Transverse colon (tissue), 4 donors: ENCODE data around the gene FEV. TPM values are rescaled to one million over a fixed set of nuclear protein-coding genes. Genes with fewer than 3 reads are reported as not detected.

Experiments used
- DNase-seq: peaks from one replicate; pipeline ENCODE4 v3.0.0-alpha.2; 2019
- H3K27ac ChIP-seq, 4 donors: fragments of 200-600 bp; sonication (generic); 2 replicates each; pipeline ENCODE4 v1.5.1; 2016 to 2018; ENCODE audit warnings: inconsistent platforms in 4 of 4
- H3K27me3 ChIP-seq: fragments of 200-600 bp; sonication (generic); 2 replicates; pipeline ENCODE4 v1.5.1; 2017; ENCODE audit warnings: inconsistent platforms
- H3K36me3 ChIP-seq, 4 donors: fragments of 200-600 bp; sonication (generic); 2 replicates each; pipeline ENCODE4 v1.5.1; 2017 to 2019; ENCODE audit warnings: inconsistent platforms in 4 of 4
- H3K4me1 ChIP-seq, 4 donors: fragments of 200-600 bp; sonication (generic); 2 replicates each; pipeline ENCODE4 v1.5.1; 2017 to 2020; ENCODE audit warnings: inconsistent platforms in 4 of 4
- H3K4me3 ChIP-seq, 4 donors: fragments of 200-600 bp; sonication (generic); 1 replicate in 1 of 4; 2 replicates in 3 of 4; pipeline versions ENCODE4 v1.5.1 to v1.6.1; 2017 to 2019; ENCODE audit warnings: inconsistent platforms in 4 of 4
- H3K9me3 ChIP-seq, 2 donors: fragments of 200-600 bp; sonication (generic); 2 replicates each; pipeline ENCODE4 v1.5.1; 2017 to 2019; ENCODE audit warnings: inconsistent platforms in 2 of 2
- EP300 ChIP-seq: sonication (generic); formaldehyde crosslinking; IDR thresholded peaks from one replicate; pipeline ENCODE4 v1.6.1; 2017; ENCODE audit warnings: antibody characterized with exemption, low read depth
- POLR2A ChIP-seq: fragments of 450-650 bp; IDR thresholded peaks from one replicate; pipeline ENCODE4 v1.6.1; 2016; ENCODE audit warnings: antibody characterized with exemption, mild to moderate bottlenecking, moderate library complexity
- POLR2AphosphoS5 ChIP-seq, 3 donors: sonication (generic); formaldehyde crosslinking; IDR thresholded peaks; one replicate each; pipeline ENCODE4 v1.6.1; 2016; ENCODE audit warnings: antibody characterized with exemption in 3 of 3
- WGBS, 2 donors: methylation state at CpG; one replicate each; pipeline ENCODE4 v1.1.5; 2018; ENCODE audit warnings: low coverage in 1 of 2; 5-methylcytosine and 5-hydroxymethylcytosine counted together
- in situ Hi-C, 4 donors: fragments of 200-750 bp; cut with MboI; loops; one replicate each; pipeline versions ENCODE4 v1.15.0 to v1.15.1; 2017; ENCODE audit warnings: low sequenced_read_pairs in 3 of 4, low pct_ligation_motif_present in 1 of 4, low pct_unique_long_range_greater_than_20kb in 1 of 4
- intact Hi-C: fragments of 100-400 bp; cut with DNase I; formaldehyde crosslinking; loops from one replicate; pipeline ENCODE4 v1.15.1; 2023; ENCODE audit warnings: low total_unique reads
- total RNA-seq, 4 donors: library from RNA; depleted of rRNA; stranded (reverse); fragments of >200 nt; gene quantifications; one replicate each; pipeline ENCODE4 v1.1.0, GENCODE V29; 2016
- TF ChIP-seq, protein P1 (sequence below), 5 experiments: fragments of 200-600 bp in 3 of 5; fragments of 450-650 bp in 2 of 5; sonication (generic) in 3 of 5; IDR thresholded peaks; 1 replicate in 2 of 5; 2 replicates in 3 of 5; pipeline ENCODE4 v1.5.1; 2016 to 2017; ENCODE audit warnings: antibody characterized with exemption in 5 of 5, inconsistent platforms in 3 of 5, mild to moderate bottlenecking in 2 of 5, moderate library complexity in 1 of 5

Gene FEV
- total RNA-seq, 4 donors from 2014 or later = 1.9 to 8.2 TPM; not detected in 2

GRCh38 chr2:219001100-219001576 is 16.2 kb upstream of the FEV start:
- in situ Hi-C loops (no loop called here), intact Hi-C loops (no loop called here)
- 8% methylated on average over 26 of the region's 26 CpGs; no CpG with 5 or more reads in 1 of the 2 donors for WGBS, 2 donors
- peaks cover 84% of the 10 kb centered on the region for H3K27me3 ChIP-seq
- DNase-seq = no peak
- no peaks in the 10 kb centered on the region for H3K9me3 ChIP-seq
- TF ChIP-seq POLR2A = no peak
- TF ChIP-seq, protein P1, sequence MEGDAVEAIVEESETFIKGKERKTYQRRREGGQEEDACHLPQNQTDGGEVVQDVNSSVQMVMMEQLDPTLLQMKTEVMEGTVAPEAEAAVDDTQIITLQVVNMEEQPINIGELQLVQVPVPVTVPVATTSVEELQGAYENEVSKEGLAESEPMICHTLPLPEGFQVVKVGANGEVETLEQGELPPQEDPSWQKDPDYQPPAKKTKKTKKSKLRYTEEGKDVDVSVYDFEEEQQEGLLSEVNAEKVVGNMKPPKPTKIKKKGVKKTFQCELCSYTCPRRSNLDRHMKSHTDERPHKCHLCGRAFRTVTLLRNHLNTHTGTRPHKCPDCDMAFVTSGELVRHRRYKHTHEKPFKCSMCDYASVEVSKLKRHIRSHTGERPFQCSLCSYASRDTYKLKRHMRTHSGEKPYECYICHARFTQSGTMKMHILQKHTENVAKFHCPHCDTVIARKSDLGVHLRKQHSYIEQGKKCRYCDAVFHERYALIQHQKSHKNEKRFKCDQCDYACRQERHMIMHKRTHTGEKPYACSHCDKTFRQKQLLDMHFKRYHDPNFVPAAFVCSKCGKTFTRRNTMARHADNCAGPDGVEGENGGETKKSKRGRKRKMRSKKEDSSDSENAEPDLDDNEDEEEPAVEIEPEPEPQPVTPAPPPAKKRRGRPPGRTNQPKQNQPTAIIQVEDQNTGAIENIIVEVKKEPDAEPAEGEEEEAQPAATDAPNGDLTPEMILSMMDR (IDR thresholded peaks at IDR 0.05) = no peak
- TF ChIP-seq EP300 = no peak
- no peak for TF ChIP-seq POLR2AphosphoS5 (IDR thresholded peaks at IDR 0.05)
- peak overlapping the region; percentile 70 to 90 (median 84) for H3K27ac ChIP-seq
- H3K4me3 ChIP-seq = peak overlapping the region in 3 of 4 donors; percentile 39 to 56 (median 47)
- no peaks in the 10 kb centered on the region for H3K36me3 ChIP-seq
- peaks cover 14 to 35% (median 26%) of the 10 kb centered on the region in 4 donors for H3K4me1 ChIP-seq

DNA sequence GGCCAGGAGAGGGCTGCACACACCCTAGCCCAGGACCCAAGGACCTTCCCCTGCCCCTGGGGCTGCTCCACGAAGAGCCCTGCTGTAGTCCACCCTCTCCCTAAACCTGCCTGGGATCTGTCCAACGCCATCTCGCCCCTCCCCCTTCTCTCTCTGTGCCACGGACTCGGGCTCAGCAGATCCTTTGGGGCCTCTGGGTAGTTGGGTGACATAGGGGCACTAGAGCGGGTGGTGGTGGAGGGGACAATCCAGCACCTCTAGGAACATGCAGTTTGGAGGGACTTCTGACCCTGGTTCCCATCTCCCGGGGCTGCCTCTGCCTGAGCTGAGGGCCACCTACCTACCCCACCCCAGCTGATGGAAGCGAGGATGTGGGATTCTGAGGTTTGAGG is 15.6 kb upstream of the FEV start:
- no peak for DNase-seq
- peak overlapping the region; percentile 70 to 90 (median 84) for H3K27ac ChIP-seq
- no peaks in the 10 kb centered on the region for H3K36me3 ChIP-seq
- peaks cover 14 to 39% (median 28%) of the 10 kb centered on the region in 4 donors for H3K4me1 ChIP-seq
- H3K27me3 ChIP-seq = peaks cover 81% of the 10 kb centered on the region
- no peaks in the 10 kb centered on the region for H3K9me3 ChIP-seq
- WGBS, 2 donors = 17 to 23% methylated on average over 1 to 8 of the region's 8 CpGs
- intact Hi-C loops = no loop called here
- peak overlapping the region in 2 of 4 donors; percentile 47 to 56 for H3K4me3 ChIP-seq
- in situ Hi-C loops = no loop called here
- TF ChIP-seq, protein P1 (IDR thresholded peaks at IDR 0.05) = no peak
- no peak for TF ChIP-seq EP300
- TF ChIP-seq POLR2AphosphoS5 (IDR thresholded peaks at IDR 0.05) = no peak
- no peak for TF ChIP-seq POLR2A

GRCh38 chr2:218999881-219000568 is 15.0 kb upstream of the FEV start:
- 16% methylated on average over 9 of the region's 9 CpGs; no CpG with 5 or more reads in 1 of the 2 donors for WGBS, 2 donors
- peaks cover 14 to 40% (median 28%) of the 10 kb centered on the region in 4 donors for H3K4me1 ChIP-seq
- TF ChIP-seq EP300 (no peak), POLR2AphosphoS5 (IDR thresholded peaks at IDR 0.05) (no peak)
- H3K9me3 ChIP-seq = no peaks in the 10 kb centered on the region
- intact Hi-C loops = no loop called here
- H3K27me3 ChIP-seq = peaks cover 81% of the 10 kb centered on the region
- peak overlapping the region; percentile 70 to 90 (median 84) for H3K27ac ChIP-seq
- H3K4me3 ChIP-seq = peak overlapping the region in 2 of 4 donors; percentile 47 to 56
- H3K36me3 ChIP-seq = no peaks in the 10 kb centered on the region
- no peak for DNase-seq
- in situ Hi-C loops = no loop called here

GRCh38 chr2:218999021-218999880 is 14.3 kb upstream of the FEV start:
- H3K4me3 ChIP-seq = no peak overlapping the region
- intact Hi-C loops (no loop called here), in situ Hi-C loops (no loop called here)
- no peak for DNase-seq
- peaks cover 81% of the 10 kb centered on the region for H3K27me3 ChIP-seq
- H3K9me3 ChIP-seq = no peaks in the 10 kb centered on the region
- TF ChIP-seq POLR2A (no peak), EP300 (no peak), POLR2AphosphoS5 (IDR thresholded peaks at IDR 0.05) (no peak)
- H3K4me1 ChIP-seq = peaks cover 14 to 41% (median 28%) of the 10 kb centered on the region in 4 donors
- H3K36me3 ChIP-seq = no peaks in the 10 kb centered on the region
- 50 to 81% methylated on average over 4 to 10 of the region's 10 CpGs for WGBS, 2 donors
- H3K27ac ChIP-seq = peak overlapping the region in 1 of 4 donors; percentile 90
